A549 (cell line): ENCODE results near the gene TPM1. TPM values are rescaled to one million over a fixed set of nuclear protein-coding genes. Genes with fewer than 3 reads are reported as not detected.

Experiments
- ATAC-seq, 2 experiments: fragments of 200-7000 bp in 1 of 2; fragments of >200 bp in 1 of 2; cut with Nextera tagmentation in 1 of 2; cut with Tn5 transposase in 1 of 2; 3 replicates each; pipeline versions ENCODE4 v1.8.0 to v1.9.1; 2018 to 2020; ENCODE audit warnings: mild to moderate bottlenecking in 1 of 2, moderate library complexity in 1 of 2
- CTCF ChIA-PET: fragments of 300-600 bp; sonication (Branson Sonifier 250); formaldehyde crosslinking; extraction: SDS; loops from one replicate; lab custom pipeline; 2021; ENCODE audit warnings: antibody characterized with exemption, inconsistent platforms; lab: Yijun Ruan, JAX
- POLR2A ChIA-PET: fragments of 350-600 bp; formaldehyde crosslinking; extraction: SDS; loops from one replicate; lab custom pipeline; 2021; ENCODE audit warnings: antibody characterized with exemption, inconsistent platforms; lab: Yijun Ruan, JAX
- DNase-seq, 2 experiments: peaks; one replicate each; pipeline versions ENCODE4 v3.0.0 to v3.0.0-alpha.2; 2011 to 2016; ENCODE audit warnings: low read depth in 1 of 2, low spot score in 1 of 2
- FAIRE-seq: peaks from 2 replicates; lab custom pipeline; 2011; peaks lifted over from hg19 to GRCh38; lab: Jason Lieb, UNC
- H3K27ac ChIP-seq, 2 experiments: fragments of >200 bp; sonication (Bioruptor Twin); formaldehyde crosslinking; 3 replicates each; pipeline ENCODE4 v1.5.1; 2016 to 2017
- H3K4me1 ChIP-seq: fragments of >200 bp; sonication (Bioruptor Twin); formaldehyde crosslinking; 3 replicates; pipeline ENCODE4 v1.6.1; 2016
- H3K4me2 ChIP-seq: fragments of >200 bp; sonication (Bioruptor Twin); formaldehyde crosslinking; 3 replicates; pipeline ENCODE4 v1.6.1; 2016
- H3K4me3 ChIP-seq: fragments of >200 bp; sonication (Bioruptor Twin); formaldehyde crosslinking; 3 replicates; pipeline ENCODE4 v1.5.1; 2016
- H3K9me3 ChIP-seq: fragments of >200 bp; sonication (Bioruptor Twin); formaldehyde crosslinking; 3 replicates; pipeline ENCODE4 v1.6.1; 2016
- CBX2 ChIP-seq: fragments of 200-600 bp; sonication (generic); IDR thresholded peaks from 2 replicates; pipeline ENCODE4 v1.6.1; 2016; ENCODE audit warnings: low read depth, mild to moderate bottlenecking, borderline replicate concordance
- CBX8 ChIP-seq: fragments of 200-600 bp; sonication (generic); IDR thresholded peaks from 2 replicates; pipeline ENCODE4 v1.6.1; 2016
- CHD4 ChIP-seq: fragments of 200-600 bp; sonication (generic); IDR thresholded peaks from 2 replicates; pipeline ENCODE4 v1.6.1; 2016; ENCODE audit warnings: antibody characterized with exemption, mild to moderate bottlenecking, borderline replicate concordance
- E2F6 ChIP-seq: IDR thresholded peaks from 2 replicates; pipeline ENCODE4 v1.6.1; 2012; ENCODE audit warnings: low read depth, borderline replicate concordance
- EHF ChIP-seq: fragments of 250-450 bp; sonication (Bioruptor Pico); IDR thresholded peaks from 2 replicates; pipeline ENCODE4 v1.5.0; 2020; ENCODE audit warnings: mild to moderate bottlenecking
- EHMT2 ChIP-seq: fragments of 200-600 bp; sonication (generic); IDR thresholded peaks from 2 replicates; pipeline ENCODE4 v1.6.1; 2016; ENCODE audit warnings: antibody characterized with exemption, low read depth, mild to moderate bottlenecking, moderate library complexity
- FOSB ChIP-seq: fragments of 250-450 bp; sonication (Bioruptor Pico); IDR thresholded peaks from 2 replicates; pipeline ENCODE4 v1.5.0; 2020; ENCODE audit warnings: mild to moderate bottlenecking, moderate library complexity
- FOXS1 ChIP-seq: fragments of 250-450 bp; sonication (Bioruptor Pico); IDR thresholded peaks from 2 replicates; pipeline ENCODE4 v1.5.0; 2020; ENCODE audit warnings: mild to moderate bottlenecking, moderate library complexity
- GATA3 ChIP-seq: IDR thresholded peaks from 2 replicates; pipeline ENCODE4 v1.6.1; 2012; ENCODE audit warnings: borderline replicate concordance
- HEYL ChIP-seq: fragments of 250-450 bp; sonication (Bioruptor Pico); IDR thresholded peaks from 2 replicates; pipeline ENCODE4 v1.8.0; 2021; ENCODE audit warnings: mild to moderate bottlenecking, moderate library complexity
- HOXA7 ChIP-seq: fragments of 250-450 bp; sonication (Bioruptor Pico); IDR thresholded peaks from 2 replicates; pipeline ENCODE4 v1.5.0; 2020; ENCODE audit warnings: mild to moderate bottlenecking, moderate library complexity
- HOXB5 ChIP-seq: fragments of 250-450 bp; sonication (Bioruptor Pico); IDR thresholded peaks from 2 replicates; pipeline ENCODE4 v1.5.0; 2020; ENCODE audit warnings: mild to moderate bottlenecking, moderate library complexity
- NFE2L2 ChIP-seq: fragments of 150-350 bp; conservative IDR thresholded peaks from 2 replicates; pipeline ENCODE4 v1.6.1; 2014; ENCODE audit warnings: low read length
- NPAS2 ChIP-seq: fragments of 250-450 bp; sonication (Bioruptor Pico); IDR thresholded peaks from 2 replicates; pipeline ENCODE4 v1.8.0; 2022; ENCODE audit warnings: mild to moderate bottlenecking, moderate library complexity, borderline replicate concordance
- PBX3 ChIP-seq: IDR thresholded peaks from 2 replicates; pipeline ENCODE4 v1.6.1; 2012
- POLR2AphosphoS2 ChIP-seq: conservative IDR thresholded peaks from 2 replicates; pipeline ENCODE4 v1.6.1; 2012; ENCODE audit warnings: low read length, improper control_type of control experiment, inconsistent platforms
- RAD21 ChIP-seq, 2 experiments: fragments of >200 bp in 1 of 2; sonication (Bioruptor Twin) in 1 of 2; formaldehyde crosslinking in 1 of 2; IDR thresholded peaks in 1 of 2; conservative IDR thresholded peaks in 1 of 2; 2 replicates in 1 of 2; 3 replicates in 1 of 2; pipeline ENCODE4 v1.6.1; 2012 to 2018; ENCODE audit warnings: inconsistent platforms in 1 of 2
- RCOR1 ChIP-seq: fragments of 150-350 bp; IDR thresholded peaks from 2 replicates; pipeline ENCODE4 v1.6.1; 2014; ENCODE audit warnings: antibody characterized with exemption, low read length, low read depth
- SMC3 ChIP-seq: fragments of >200 bp; sonication (Bioruptor Twin); formaldehyde crosslinking; IDR thresholded peaks from 3 replicates; pipeline ENCODE4 v1.6.1; 2018; ENCODE audit warnings: inconsistent platforms
- SREBF2 ChIP-seq: fragments of 450-650 bp; IDR thresholded peaks from 2 replicates; pipeline ENCODE4 v1.6.1; 2014; ENCODE audit warnings: mild to moderate bottlenecking, moderate library complexity
- TFCP2L1 ChIP-seq: fragments of 250-450 bp; sonication (Bioruptor Pico); IDR thresholded peaks from 2 replicates; pipeline ENCODE4 v1.5.0; 2021; ENCODE audit warnings: mild to moderate bottlenecking
- TP53 ChIP-seq: fragments of 250-450 bp; sonication (Bioruptor Pico); IDR thresholded peaks from 2 replicates; pipeline ENCODE4 v1.5.0; 2021; ENCODE audit warnings: mild to moderate bottlenecking, moderate library complexity
- ZSCAN20 ChIP-seq: fragments of 250-450 bp; sonication (Bioruptor Pico); IDR thresholded peaks from 2 replicates; pipeline ENCODE4 v1.8.0; 2022; ENCODE audit warnings: mild to moderate bottlenecking, moderate library complexity
- WGBS: methylation state at CpG from one replicate; pipeline ENCODE4 v1.1.6; 2017; ENCODE audit errors: missing lambda C conversion rate; 5-methylcytosine and 5-hydroxymethylcytosine counted together
- polyA plus RNA-seq, 4 experiments: library from polyadenylated mRNA; depleted of rRNA in 3 of 4; stranded (reverse); fragments of >200 nt; fragmentation: RNase III in 1 of 4; extraction: RNeasy Plus Mini Kit Qiagen cat#74134 plus additional on column Dnase treatment in 1 of 4; gene quantifications; 2 replicates in 3 of 4; 3 replicates in 1 of 4; pipeline ENCODE4 v1.2.3, GENCODE V29; 2011 to 2017
- TF ChIP-seq, protein P1 (sequence below): fragments of >200 bp; sonication (Bioruptor Twin); formaldehyde crosslinking; IDR thresholded peaks from 3 replicates; pipeline ENCODE4 v1.6.1; 2016

The TPM1 gene
- polyA plus RNA-seq, 2 of the 4 experiments (the other 2 are of a cell fraction) = 894 to 954 TPM

DNA sequence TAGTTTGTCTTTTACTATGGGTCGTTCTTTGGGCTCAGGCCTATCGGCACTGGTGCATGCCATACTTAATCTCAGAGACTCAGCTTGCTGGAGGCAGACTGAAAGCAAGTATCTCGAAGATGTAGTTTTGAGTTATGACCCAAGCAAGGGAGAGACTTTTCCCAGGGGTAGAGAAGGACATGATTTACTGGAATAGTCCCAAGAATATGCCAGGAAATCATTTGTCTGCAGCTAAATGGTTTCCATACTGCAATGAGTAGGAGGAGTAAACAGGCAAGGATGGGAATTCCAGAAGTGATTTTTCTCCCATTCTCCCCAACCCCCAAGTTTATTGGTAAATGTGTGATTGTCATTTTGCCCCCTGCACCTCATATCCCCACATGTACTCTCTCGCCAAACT is 43.7 kb downstream of the TPM1 start:
- Histone ChIP-seq H3K4me2 (0 out of 3 replicates have a peak overlapping the region, but pooled peaks have one; percentile 8), H3K9me3 (no peaks in the 10 kb centered on the region), H3K4me1 (peaks cover 75% of the 10 kb centered on the region), H3K27ac (peak overlapping the region; percentile 28 to 93), H3K4me3 (no peak overlapping the region)
- ATAC-seq (no peak), FAIRE-seq (no peak), DNase-seq (no peak)
- ChIA-PET CTCF (interaction anchor here (0.5 to 36.9 kb wide), 2 partner anchors 26 to 153 kb away, joined by 3 to 1136 read pairs; partner anchors contain the start of gene TPM1), POLR2A (interaction anchor here (0.9 to 1.7 kb wide), 3 partner anchors 17 to 71 kb away, joined by 3 to 5 read pairs (median 3); partner anchors contain the start of gene RPS27L)
- 79% methylated on average over 4 of the region's 4 CpGs for WGBS
- no peak for TF ChIP-seq E2F6
- no peak for TF ChIP-seq EHF
- TF ChIP-seq CBX2 = no peak
- no peak for TF ChIP-seq ZSCAN20
- no peak for TF ChIP-seq CHD4
- no peak for TF ChIP-seq HOXA7
- TF ChIP-seq CBX8 = no peak
- TF ChIP-seq NPAS2 (CRISPR knock-in tag) = no peak
- TF ChIP-seq SREBF2 = no peak
- TF ChIP-seq EHMT2 = no peak
- TF ChIP-seq HOXB5 (CRISPR knock-in tag) = no peak
- no peak for TF ChIP-seq RAD21 (conservative IDR thresholded peaks at IDR 0.05 in 1 of 2, IDR thresholded peaks at IDR 0.05 in 1 of 2)
- TF ChIP-seq POLR2AphosphoS2 = no peak
- no peak for TF ChIP-seq GATA3
- no peak for TF ChIP-seq SMC3
- TF ChIP-seq NFE2L2 = no peak

DNA sequence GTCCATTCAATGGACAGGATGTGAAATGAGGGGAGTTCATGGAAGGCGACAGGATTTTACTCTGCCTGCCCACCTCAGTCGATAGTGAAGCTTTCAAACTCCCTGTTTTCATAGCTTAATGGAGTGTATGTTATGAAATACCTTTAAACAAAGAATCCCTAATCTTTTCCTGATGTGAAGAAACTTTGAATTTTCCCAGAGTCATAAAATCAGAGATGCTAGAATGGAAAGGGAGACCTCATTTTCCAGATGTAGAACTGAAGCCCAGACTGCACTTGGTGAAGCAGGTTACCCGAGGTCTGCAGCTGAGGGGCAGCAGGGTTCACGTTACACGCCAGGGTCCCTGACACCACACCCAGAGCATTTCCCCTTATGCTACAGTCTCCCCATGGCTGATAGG is 44.4 kb downstream of the TPM1 start:
- TF ChIP-seq PBX3 = no peak
- TF ChIP-seq FOXS1 (CRISPR knock-in tag) = no peak
- no peak for TF ChIP-seq SMC3
- no peak for TF ChIP-seq HOXB5 (CRISPR knock-in tag)
- TF ChIP-seq, protein P1, sequence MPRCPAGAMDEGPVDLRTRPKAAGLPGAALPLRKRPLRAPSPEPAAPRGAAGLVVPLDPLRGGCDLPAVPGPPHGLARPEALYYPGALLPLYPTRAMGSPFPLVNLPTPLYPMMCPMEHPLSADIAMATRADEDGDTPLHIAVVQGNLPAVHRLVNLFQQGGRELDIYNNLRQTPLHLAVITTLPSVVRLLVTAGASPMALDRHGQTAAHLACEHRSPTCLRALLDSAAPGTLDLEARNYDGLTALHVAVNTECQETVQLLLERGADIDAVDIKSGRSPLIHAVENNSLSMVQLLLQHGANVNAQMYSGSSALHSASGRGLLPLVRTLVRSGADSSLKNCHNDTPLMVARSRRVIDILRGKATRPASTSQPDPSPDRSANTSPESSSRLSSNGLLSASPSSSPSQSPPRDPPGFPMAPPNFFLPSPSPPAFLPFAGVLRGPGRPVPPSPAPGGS = no peak
- TF ChIP-seq EHMT2 = no peak
- Histone ChIP-seq H3K4me2 (no peak overlapping the region), H3K4me1 (peaks cover 71% of the 10 kb centered on the region), H3K27ac (peak overlapping the region; percentile 28 to 93), H3K4me3 (no peak overlapping the region), H3K9me3 (no peaks in the 10 kb centered on the region)
- ATAC-seq = no peak
- ChIA-PET POLR2A (interaction anchor here (0.9 to 1.7 kb wide), 3 partner anchors 17 to 70 kb away, joined by 3 to 5 read pairs (median 3); partner anchors contain the start of gene RPS27L), CTCF (interaction anchor here (0.6 to 36.9 kb wide), 4 partner anchors 23 to 305 kb away, joined by 4 to 1136 read pairs (median 6); partner anchors contain the start of gene TPM1)
- no peak for DNase-seq
- 74% methylated on average over 5 of the region's 5 CpGs for WGBS
- no peak for FAIRE-seq

- FAIRE-seq = no peak
Observed at GRCh38 chr15:63088533-63089245, 46.1 kb downstream of the TPM1 start.

More at GRCh38 chr15:63088533-63089245, 46.1 kb downstream of the TPM1 start:
- TF ChIP-seq, protein P1 = no peak
- no peak for TF ChIP-seq FOSB (CRISPR knock-in tag)
- no peak for TF ChIP-seq TFCP2L1 (CRISPR knock-in tag)
- TF ChIP-seq RCOR1 = no peak
- TF ChIP-seq RAD21 (conservative IDR thresholded peaks at IDR 0.05 in 1 of 2, IDR thresholded peaks at IDR 0.05 in 1 of 2) = no peak
- TF ChIP-seq CBX2 = no peak
- no peak for TF ChIP-seq CHD4
- no peak for TF ChIP-seq TP53 (CRISPR knock-in tag)
- TF ChIP-seq HEYL (CRISPR knock-in tag) = no peak
- no peak for TF ChIP-seq SREBF2
- TF ChIP-seq, all 56 proteins: peak for 0
- POLR2A ChIA-PET = interaction anchor here (0.6 to 2.3 kb wide), 10 partner anchors 15 to 697 kb away, joined by 3 to 37 read pairs (median 4); no protein-coding TSS in a partner anchor
- CTCF ChIA-PET = interaction anchor here (0.8 to 36.9 kb wide), 7 partner anchors 28 to 346 kb away, joined by 3 to 1136 read pairs (median 7); partner anchors contain the start of gene TPM1
- DNase-seq (peak in 1 of 2 experiments; percentile 52), ATAC-seq (peak in 1 of 2 experiments; percentile 34; a peak in 4 of 6 replicates)
- Histone ChIP-seq H3K9me3 (no peaks in the 10 kb centered on the region), H3K4me2 (peak overlapping the region; percentile 79), H3K4me3 (no peak overlapping the region), H3K27ac (peak overlapping the region; percentile 91 to 93), H3K4me1 (peaks cover 67% of the 10 kb centered on the region)
- WGBS = 38% methylated on average over 6 of the region's 6 CpGs
